Muscle layer of duodenum (tissue), 2 donors: ENCODE data around the gene TRIM16.
"Not testable (repeated sequence)": the region's sequence is repeated elsewhere in the genome, so short reads cannot be mapped to it uniquely, and the experiment has no call there.

Experiments
- H3K27ac ChIP-seq: one replicate; pipeline ENCODE4 v1.7.0; 2013; ENCODE audit warnings: mild to moderate bottlenecking, low read length
- H3K27me3 ChIP-seq: one replicate; pipeline ENCODE4 v1.7.0; 2013; ENCODE audit warnings: low read depth, mild to moderate bottlenecking, control low read depth, low read length
- H3K36me3 ChIP-seq, 2 donors: one replicate each; pipeline ENCODE4 v1.7.0; 2013; ENCODE audit warnings: low read length in 2 of 2, control low read depth in 1 of 2, mild to moderate bottlenecking in 1 of 2; ENCODE audit not compliant: insufficient read depth in 2 of 2, control insufficient read depth in 1 of 2
- H3K4me1 ChIP-seq, 2 donors: one replicate each; pipeline ENCODE4 v1.7.0; 2013; ENCODE audit warnings: low read length in 2 of 2, mild to moderate bottlenecking in 2 of 2, control low read depth in 1 of 2, moderate library complexity in 1 of 2; ENCODE audit not compliant: insufficient read depth in 2 of 2, control insufficient read depth in 1 of 2
- H3K4me3 ChIP-seq, 2 donors: one replicate each; pipeline ENCODE4 v1.7.0; 2013; ENCODE audit warnings: low read length in 2 of 2, low read depth in 1 of 2, mild to moderate bottlenecking in 1 of 2
- H3K9me3 ChIP-seq, 2 donors: one replicate each; pipeline ENCODE4 v1.7.0; 2013; ENCODE audit warnings: low read length in 2 of 2, control low read depth in 1 of 2, mild to moderate bottlenecking in 1 of 2; ENCODE audit not compliant: control insufficient read depth in 1 of 2
- donor health status: healthy.

TRIM16 gene

DNA sequence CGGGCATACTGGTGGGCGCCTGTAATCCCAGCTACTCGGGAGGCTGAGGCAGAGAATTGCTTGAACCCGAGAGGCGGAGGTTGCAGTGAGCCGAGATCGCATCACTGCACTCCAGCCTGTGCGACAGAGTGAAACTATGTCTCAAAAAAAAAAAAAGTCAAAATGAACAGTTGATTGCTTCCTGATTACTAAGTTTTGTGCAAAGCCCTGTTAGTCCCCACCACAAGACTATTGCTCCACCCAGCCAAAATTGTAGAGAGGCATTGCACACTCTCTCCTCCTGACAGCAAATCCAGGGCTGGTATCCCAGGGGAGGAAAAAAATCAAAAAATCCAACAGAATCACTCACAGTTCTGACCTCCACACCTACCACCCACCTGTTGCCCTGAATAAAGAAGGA is 91.2 kb downstream of the TRIM16 start:
- H3K36me3 ChIP-seq, H3K27me3 ChIP-seq, H3K4me1 ChIP-seq, H3K27ac ChIP-seq, H3K4me3 ChIP-seq, H3K9me3 ChIP-seq: not testable (repeated sequence)

DNA sequence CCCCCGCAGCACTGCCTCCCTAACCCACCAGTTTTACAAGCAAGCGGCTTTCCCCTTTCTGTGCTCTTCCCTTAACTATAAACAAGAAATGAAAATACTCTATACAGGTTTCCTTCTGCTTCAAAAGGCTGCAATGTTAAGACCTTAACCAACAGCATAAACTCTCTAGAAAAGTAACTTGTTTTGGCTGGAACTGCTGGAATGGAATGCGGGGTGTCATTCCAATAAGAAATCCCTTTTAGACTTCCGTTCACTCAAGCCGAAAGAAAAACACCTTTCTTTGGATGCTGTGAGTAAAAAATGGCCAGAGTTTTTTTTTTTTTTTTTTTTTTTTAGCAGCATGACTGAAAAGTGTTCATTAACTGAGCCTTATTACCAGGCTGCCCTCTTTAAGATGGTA is 92.1 kb downstream of the TRIM16 start:
- H3K9me3 ChIP-seq, H3K4me3 ChIP-seq, H3K27ac ChIP-seq, H3K4me1 ChIP-seq, H3K27me3 ChIP-seq, H3K36me3 ChIP-seq: not testable (repeated sequence)

DNA sequence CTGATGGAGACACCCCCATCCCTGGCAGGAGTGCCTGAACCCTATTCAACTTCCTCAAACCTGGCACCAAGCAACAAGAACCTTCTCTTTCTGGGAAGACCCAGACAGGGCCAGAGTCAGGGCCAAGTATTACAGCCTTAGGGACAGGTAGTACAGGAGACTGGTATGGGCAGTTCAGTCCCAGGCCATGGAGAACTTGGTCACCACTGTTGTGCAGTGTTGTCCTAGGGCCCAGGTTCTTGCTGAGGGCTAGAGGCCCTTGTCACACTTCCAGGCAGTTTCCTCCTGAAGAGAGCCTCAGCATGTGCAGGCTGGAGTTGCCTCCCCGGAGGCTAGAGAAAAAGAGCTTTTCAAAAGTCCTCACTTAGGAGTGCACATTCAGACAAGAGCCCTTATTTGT is 93.3 kb downstream of the TRIM16 start:
- not testable (repeated sequence) for H3K36me3 ChIP-seq, H3K9me3 ChIP-seq, H3K4me3 ChIP-seq, H3K27ac ChIP-seq, H3K4me1 ChIP-seq, H3K27me3 ChIP-seq

DNA sequence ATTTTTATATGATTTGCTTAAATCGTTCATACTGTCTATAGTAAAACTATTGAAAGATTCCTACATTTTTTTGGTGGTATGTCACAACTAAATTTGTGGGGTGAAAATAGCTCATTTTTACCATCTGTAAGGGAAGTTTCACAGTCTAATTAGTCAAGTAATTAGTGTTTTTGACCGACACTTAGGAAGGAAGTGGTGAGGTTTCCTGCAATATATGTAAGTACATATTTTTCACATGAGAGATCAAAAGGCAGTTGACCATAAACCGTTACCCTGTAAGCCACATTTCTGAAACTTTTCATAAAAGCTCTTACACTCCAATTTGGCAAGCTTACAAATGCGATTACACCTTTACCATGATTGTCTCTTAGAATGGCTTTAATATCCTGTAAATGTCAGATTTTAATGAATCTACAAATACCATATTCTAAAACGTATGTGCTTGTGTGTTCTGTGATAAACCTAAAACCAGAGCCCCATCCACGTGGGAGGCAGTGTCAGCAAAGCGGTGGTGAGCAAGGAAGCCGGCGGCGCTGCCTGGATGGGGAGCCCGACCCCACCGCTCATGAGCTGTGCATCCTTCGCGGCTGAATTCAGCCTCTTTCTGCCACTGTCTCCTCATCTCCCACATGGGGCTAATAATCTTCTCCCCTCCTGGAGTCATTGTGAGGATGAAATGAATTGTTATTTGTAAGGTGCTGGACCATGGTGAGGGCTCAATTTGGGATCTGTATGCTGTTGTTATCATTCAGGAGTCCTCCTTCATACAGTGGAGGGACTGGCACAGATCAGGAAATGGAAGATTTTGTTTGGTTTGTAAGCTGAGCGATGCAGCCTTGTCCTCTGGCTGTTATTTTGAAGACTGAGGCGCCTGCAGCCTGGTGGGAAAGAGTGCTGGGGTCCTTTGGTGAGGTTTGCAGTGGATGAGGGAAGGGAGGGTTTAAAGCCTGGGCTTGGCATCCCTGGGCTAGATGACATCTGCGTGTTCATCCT is 94.3 kb downstream of the TRIM16 start:
- not testable (repeated sequence) for H3K27ac ChIP-seq, H3K36me3 ChIP-seq, H3K4me1 ChIP-seq

DNA sequence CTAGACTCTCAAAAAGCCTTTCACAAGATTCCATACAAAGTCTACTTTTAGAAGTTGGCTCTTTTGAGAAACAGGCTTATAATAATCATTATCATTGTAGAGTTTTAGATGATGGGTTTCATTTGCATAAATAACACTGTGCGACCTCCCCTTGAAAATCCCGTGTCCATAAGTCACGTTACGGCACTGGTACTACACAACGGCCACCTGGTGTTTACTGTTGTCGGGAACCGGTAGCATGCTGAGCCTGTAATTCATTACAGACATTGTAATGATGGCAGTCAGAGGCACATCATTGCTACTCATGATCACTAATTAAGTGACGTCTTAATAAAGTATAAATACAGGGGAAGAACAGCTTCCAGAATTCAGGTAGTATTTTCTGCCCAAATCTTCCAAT is 96.1 kb downstream of the TRIM16 start:
- not testable (repeated sequence) for H3K36me3 ChIP-seq, H3K9me3 ChIP-seq, H3K4me1 ChIP-seq, H3K4me3 ChIP-seq, H3K27ac ChIP-seq, H3K27me3 ChIP-seq

More for the DNA sequence above, 94.3 kb downstream of the TRIM16 start:
- H3K9me3 ChIP-seq, H3K4me3 ChIP-seq, H3K27me3 ChIP-seq: not testable (repeated sequence)

DNA sequence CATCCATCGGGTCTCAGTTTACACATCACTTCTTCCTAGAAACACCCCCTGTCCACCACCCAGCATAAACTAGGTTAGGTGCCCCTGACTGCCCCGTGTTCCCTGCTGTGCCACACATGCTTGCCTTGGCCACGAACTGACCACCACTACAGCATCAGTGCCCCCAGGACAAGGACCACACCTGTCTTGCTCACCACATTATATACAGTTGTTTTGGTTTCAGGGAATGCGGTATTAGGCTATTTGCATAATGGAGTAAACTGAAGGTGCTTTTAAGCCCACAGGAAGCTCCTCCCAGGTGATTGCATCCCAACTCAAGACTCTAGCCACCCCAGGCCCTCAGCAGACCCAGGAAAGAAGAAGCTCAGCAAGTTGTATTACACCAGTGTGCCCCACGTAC is 100.8 kb downstream of the TRIM16 start:
- not testable (repeated sequence) for H3K27ac ChIP-seq, H3K4me3 ChIP-seq, H3K36me3 ChIP-seq, H3K9me3 ChIP-seq, H3K27me3 ChIP-seq, H3K4me1 ChIP-seq

DNA sequence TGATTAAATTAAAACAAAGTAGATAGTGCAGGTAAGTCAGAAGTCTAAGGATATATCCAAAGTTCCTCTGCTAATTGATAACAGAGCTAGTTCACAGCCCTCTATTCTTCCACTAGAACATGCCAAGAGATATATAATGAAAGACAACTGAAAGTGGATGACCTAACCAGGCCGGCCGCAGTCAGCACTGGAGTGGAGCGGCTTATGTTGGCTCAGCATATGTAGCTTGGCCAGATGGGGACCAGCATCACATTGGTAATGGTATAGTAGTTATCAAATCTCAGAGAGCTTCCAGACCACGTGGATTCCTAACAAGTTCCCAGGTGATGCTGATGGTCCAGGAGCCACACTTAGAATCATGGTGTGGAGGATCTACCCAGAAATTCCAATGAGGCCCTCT is 102.6 kb downstream of the TRIM16 start:
- not testable (repeated sequence) for H3K9me3 ChIP-seq, H3K27ac ChIP-seq, H3K4me3 ChIP-seq, H3K4me1 ChIP-seq, H3K27me3 ChIP-seq, H3K36me3 ChIP-seq
